NCI-H1417 (cell line): Measurements from ENCODE around the gene PAN3.

Experiments used
- DNase-seq, 3 experiments: peaks; one replicate each; lab custom pipeline; 2025; lab: John Stamatoyannopoulos, UW

The PAN3 gene

DNA sequence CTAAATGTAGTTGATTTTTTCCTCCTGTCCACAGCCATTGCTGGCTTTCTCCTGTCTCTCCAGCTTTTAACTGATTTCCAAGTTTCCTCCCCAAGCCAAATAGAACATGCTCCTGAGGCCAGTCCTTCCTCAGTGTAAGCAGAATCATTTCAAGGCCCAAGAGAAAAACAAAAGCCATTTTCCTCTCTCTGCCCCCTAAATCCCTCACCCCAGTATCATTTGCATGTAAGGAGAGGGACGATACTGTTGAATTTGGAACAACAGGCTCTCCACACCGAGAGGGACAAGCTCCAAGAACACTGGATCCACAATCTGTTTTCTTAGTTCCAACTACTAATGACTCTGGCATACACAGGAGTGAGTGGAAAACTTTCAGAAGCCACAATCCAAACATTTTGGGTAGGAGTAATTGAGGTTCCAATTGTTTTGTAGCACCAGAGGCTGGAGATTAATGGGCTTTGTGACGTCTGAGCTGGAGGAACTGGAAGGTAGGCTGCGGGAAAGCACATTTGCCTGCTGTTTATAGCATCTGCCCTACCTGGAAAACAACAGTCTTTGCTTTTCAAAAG lies 199.7 kb downstream of the PAN3 start:
- no peak for DNase-seq

DNA sequence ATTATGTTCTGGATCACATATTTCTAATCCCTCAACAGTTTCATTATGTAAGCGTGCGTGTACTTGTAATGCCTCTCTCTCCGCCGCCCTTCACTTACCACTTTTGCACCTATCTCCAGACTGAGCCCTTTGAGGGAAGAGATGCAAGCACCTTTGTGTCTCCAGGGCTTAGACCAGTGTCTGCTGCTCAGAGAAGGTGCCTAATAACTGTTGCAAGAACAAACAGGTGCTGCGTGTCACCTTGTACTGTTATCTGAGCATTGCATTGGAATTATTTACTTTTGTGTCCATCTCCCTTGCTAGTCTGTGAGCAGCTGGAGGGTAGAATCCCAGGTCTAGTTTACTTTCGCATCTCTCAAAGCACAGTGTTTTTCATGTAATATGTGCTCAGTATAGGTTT lies 200.4 kb downstream of the PAN3 start:
- DNase-seq, result no peak

DNA sequence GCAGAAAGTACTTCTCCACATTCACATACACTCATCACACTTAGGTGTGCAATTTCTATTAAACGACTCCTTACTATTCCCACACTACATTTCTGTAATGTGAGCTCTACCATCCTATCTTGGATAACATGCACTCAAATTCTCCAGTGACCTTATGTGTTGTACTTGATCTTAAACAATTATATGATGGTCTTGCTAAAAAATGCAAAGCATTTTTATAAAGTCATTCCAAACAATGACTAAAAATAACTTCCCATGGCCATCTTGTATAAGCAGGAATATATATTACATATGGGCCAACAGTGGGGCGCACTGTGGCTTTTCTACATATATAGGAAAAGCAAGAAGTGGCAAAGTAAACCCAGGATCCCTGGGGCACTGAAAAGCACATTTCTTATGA lies 201.1 kb downstream of the PAN3 start:
- DNase-seq, result no peak

DNA sequence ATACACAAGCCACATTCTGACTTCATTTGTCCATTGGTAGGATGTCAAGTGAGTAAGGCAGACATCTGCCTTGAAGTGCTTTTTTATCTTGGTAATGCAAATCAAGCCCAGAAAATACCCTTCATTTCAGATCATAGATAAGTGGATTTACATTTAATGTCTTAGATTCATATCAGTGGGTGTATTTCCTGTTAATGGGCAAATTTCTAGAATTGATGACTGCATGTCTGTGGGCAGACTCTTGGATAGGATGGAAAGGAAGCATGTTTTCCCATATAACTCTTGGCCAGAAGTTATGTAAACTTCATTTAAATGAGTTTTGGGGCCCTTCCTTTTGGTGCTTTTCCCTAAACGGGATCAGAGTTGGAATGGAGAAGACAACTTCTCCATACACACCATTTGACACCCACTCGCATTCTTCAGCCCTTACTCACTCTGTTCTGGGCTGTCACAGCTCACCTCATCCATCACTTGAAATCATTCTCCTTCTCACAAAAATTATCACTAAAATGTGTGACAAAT lies 202.0 kb downstream of the PAN3 start:
- DNase-seq, result no peak

DNA sequence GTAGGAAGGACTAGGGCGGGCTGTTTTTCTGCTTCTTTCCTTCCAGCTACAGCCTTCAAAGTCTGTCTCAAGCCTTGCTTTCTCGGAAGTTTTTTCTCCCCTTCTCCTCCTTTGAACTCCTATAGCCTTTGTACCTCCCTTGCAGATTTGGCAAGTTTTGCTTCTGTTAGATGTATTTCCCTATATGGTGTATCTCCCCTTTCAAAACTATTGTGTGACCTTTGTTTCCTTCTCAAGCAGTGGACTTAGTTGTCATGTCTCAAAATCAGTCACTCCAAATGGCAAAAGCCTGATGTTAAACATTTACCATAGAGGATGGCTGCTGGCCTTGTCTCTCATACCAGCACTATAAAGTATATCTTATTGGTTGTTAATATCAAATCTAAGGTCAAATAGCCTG lies 203.9 kb downstream of the PAN3 start:
- no peak for DNase-seq

DNA sequence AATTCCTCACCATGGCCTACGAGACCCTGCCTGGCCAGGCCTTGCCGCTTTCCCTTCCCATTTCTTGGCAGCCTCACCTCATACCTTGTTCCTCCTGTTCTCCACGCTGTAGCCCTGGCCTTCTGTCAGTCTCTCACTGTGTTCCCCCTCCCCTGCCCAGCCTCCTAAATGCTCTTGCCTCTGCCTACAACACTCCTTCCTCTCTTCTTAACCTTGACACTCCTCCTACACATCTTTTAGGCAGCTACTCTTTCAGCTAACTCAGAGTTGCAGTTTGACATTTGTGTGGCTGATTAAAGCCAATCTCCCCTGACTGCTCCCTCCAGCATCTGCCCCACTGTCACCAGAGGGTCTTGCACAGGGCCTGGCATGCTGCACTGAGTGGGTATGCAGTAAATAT lies 205.8 kb downstream of the PAN3 start:
- no peak for DNase-seq
